HCT116 (cell line): Measurements from ENCODE around the gene CHAMP1. TPM values are rescaled to one million over a fixed set of nuclear protein-coding genes. Genes with fewer than 3 reads are reported as not detected.

Source experiments
- ATAC-seq: fragments of 200-7000 bp; cut with Tn5 transposase; 2 replicates; pipeline ENCODE4 v1.9.1; 2020; ENCODE audit warnings: mild to moderate bottlenecking, moderate library complexity
- BruUV-seq: library from RNA; stranded (reverse); fragments of 400-500 nt; replicated peaks from 2 replicates; lab custom pipeline; 2021; lab: Mats Ljungman, UMichigan
- CTCF ChIA-PET: fragments of 300-600 bp; sonication (Branson Sonifier 250); formaldehyde crosslinking; loops from one replicate; lab custom pipeline; 2021; ENCODE audit warnings: antibody characterized with exemption; lab: Charles Lee
- POLR2A ChIA-PET: fragments of 300-600, 350-600 bp; sonication (Branson Sonifier 250); formaldehyde crosslinking; loops from one replicate; lab custom pipeline; 2021; ENCODE audit warnings: antibody characterized with exemption; lab: Charles Lee
- RAD21 ChIA-PET, 2 experiments: fragments of 300-600 bp; sonication (Branson Sonifier 250); formaldehyde crosslinking; loops; one replicate each; lab custom pipeline; 2023; ENCODE audit warnings: low total read pairs in 2 of 2; ENCODE audit not compliant: uncharacterized antibody in 2 of 2, unreplicated experiment in 2 of 2, low non-redundant PET in 1 of 2; lab: Charles Lee
- DNase-seq: peaks from one replicate; pipeline ENCODE4 v3.0.0-alpha.2; 2010; ENCODE audit warnings: low read depth, low spot score
- H2AFZ ChIP-seq: fragments of 200-600 bp; shearing (Covaris generic), sonication (generic); 2 replicates; pipeline ENCODE4 v1.6.1; 2017; ENCODE audit warnings: low read depth, mixed run types, mixed read lengths, antibody characterized with exemption, low read length; ENCODE audit not compliant: poor library complexity, severe bottlenecking
- H3K27ac ChIP-seq: 2 replicates; pipeline ENCODE4 v1.5.1; 2012; ENCODE audit warnings: low read depth, low read length
- H3K27me3 ChIP-seq: fragments of 200-600 bp; sonication (generic); 2 replicates; pipeline ENCODE4 v1.6.1; 2016; ENCODE audit warnings: mixed run types, low read length, mixed read lengths; ENCODE audit not compliant: insufficient read depth
- H3K36me3 ChIP-seq, 2 experiments: fragments of 200-500 bp in 1 of 2; fragments of 200-600 bp in 1 of 2; sonication (Bioruptor generic) in 1 of 2; sonication (generic) in 1 of 2; 2 replicates each; pipeline versions ENCODE4 v1.5.1 to v1.6.1; 2014 to 2016; ENCODE audit warnings: low read length in 2 of 2, inconsistent platforms in 1 of 2, mixed read lengths in 1 of 2, mixed run types in 1 of 2; ENCODE audit not compliant: insufficient read depth in 2 of 2, control insufficient read depth in 1 of 2
- H3K4me1 ChIP-seq, 2 experiments: fragments of 200-600 bp in 1 of 2; sonication (generic) in 1 of 2; 2 replicates each; pipeline versions ENCODE4 v1.5.1 to v1.6.1; 2012 to 2017; ENCODE audit warnings: low read length in 2 of 2, inconsistent platforms in 1 of 2, mild to moderate bottlenecking in 1 of 2, mixed read lengths in 1 of 2, mixed run types in 1 of 2, moderate library complexity in 1 of 2; ENCODE audit not compliant: insufficient read depth in 2 of 2, control insufficient read depth in 1 of 2
- H3K4me2 ChIP-seq: fragments of 200-600 bp; sonication (generic); 2 replicates; pipeline ENCODE4 v1.6.1; 2017; ENCODE audit warnings: mixed run types, low read length, mixed read lengths
- H3K4me3 ChIP-seq, 2 experiments: fragments of 200-600 bp in 1 of 2; sonication (generic) in 1 of 2; replicated peaks in 1 of 2; 2 replicates each; pipeline ENCODE4 v1.5.1; 2011 to 2016; ENCODE audit warnings: low read length in 2 of 2, control low read depth in 1 of 2, low read depth in 1 of 2, mild to moderate bottlenecking in 1 of 2, mixed read lengths in 1 of 2, mixed run types in 1 of 2
- H3K79me2 ChIP-seq: fragments of 200-600 bp; sonication (generic); 2 replicates; pipeline ENCODE4 v1.6.1; 2017; ENCODE audit warnings: mild to moderate bottlenecking, mixed run types, low read length, moderate library complexity, mixed read lengths; ENCODE audit not compliant: insufficient read depth
- H3K9ac ChIP-seq: fragments of 200-600 bp; sonication (generic); 2 replicates; pipeline ENCODE4 v1.6.1; 2016; ENCODE audit warnings: low read length, mixed read lengths
- H3K9me2 ChIP-seq: fragments of 200-600 bp; sonication (generic), shearing (Covaris generic); 2 replicates; pipeline ENCODE4 v1.6.1; 2017; ENCODE audit warnings: mixed run types, mild to moderate bottlenecking, moderate library complexity; ENCODE audit not compliant: insufficient read depth
- H3K9me3 ChIP-seq, 2 experiments: fragments of 200-500 bp in 1 of 2; fragments of 200-600 bp in 1 of 2; sonication (Bioruptor generic) in 1 of 2; sonication (generic) in 1 of 2; 2 replicates each; pipeline ENCODE4 v1.6.1; 2014 to 2017; ENCODE audit warnings: low read length in 2 of 2, mixed read lengths in 2 of 2, inconsistent platforms in 1 of 2, low read depth in 1 of 2, mild to moderate bottlenecking in 1 of 2, mixed run types in 1 of 2, moderate library complexity in 1 of 2; ENCODE audit not compliant: control insufficient read depth in 1 of 2, insufficient read depth in 1 of 2
- H4K20me1 ChIP-seq: fragments of 200-600 bp; sonication (generic), shearing (Covaris generic); 2 replicates; pipeline ENCODE4 v1.6.1; 2017; ENCODE audit warnings: mixed run types, mild to moderate bottlenecking, moderate library complexity; ENCODE audit not compliant: insufficient read depth
- CBX3 ChIP-seq: IDR thresholded peaks from 2 replicates; pipeline ENCODE4 v1.6.1; 2012; ENCODE audit warnings: low read depth
- CEBPB ChIP-seq: IDR thresholded peaks from 2 replicates; pipeline ENCODE4 v1.6.1; 2012; ENCODE audit warnings: low read depth
- EGR1 ChIP-seq: IDR thresholded peaks from 2 replicates; pipeline ENCODE4 v1.6.1; 2012; ENCODE audit warnings: low read depth
- ELF1 ChIP-seq: IDR thresholded peaks from 2 replicates; pipeline ENCODE4 v1.6.1; 2012; ENCODE audit warnings: low read depth, borderline replicate concordance
- EZH2phosphoT487 ChIP-seq: fragments of 200-600 bp; IDR thresholded peaks from 2 replicates; pipeline ENCODE4 v1.6.1; 2018; ENCODE audit warnings: antibody characterized with exemption, borderline replicate concordance
- FOSL1 ChIP-seq: IDR thresholded peaks from 2 replicates; pipeline ENCODE4 v1.6.1; 2012; ENCODE audit warnings: low read depth
- JUND ChIP-seq: IDR thresholded peaks from 2 replicates; pipeline ENCODE4 v1.6.1; 2012
- POLR2A ChIP-seq: IDR thresholded peaks from 2 replicates; pipeline ENCODE4 v1.7.0; 2011; ENCODE audit warnings: borderline replicate concordance; ENCODE audit not compliant: insufficient read depth, insufficient read length; ENCODE audit errors: extremely low read depth
- POLR2AphosphoS5 ChIP-seq: IDR thresholded peaks from 2 replicates; pipeline ENCODE4 v1.6.1; 2011; ENCODE audit warnings: mild to moderate bottlenecking, low read depth, low read length, moderate library complexity
- RAD21 ChIP-seq: IDR thresholded peaks from 2 replicates; pipeline ENCODE4 v1.6.1; 2012; ENCODE audit warnings: low read depth, mild to moderate bottlenecking
- SIN3A ChIP-seq: IDR thresholded peaks from 2 replicates; pipeline ENCODE4 v1.6.1; 2012; ENCODE audit warnings: low read depth
- SP1 ChIP-seq: IDR thresholded peaks from 2 replicates; pipeline ENCODE4 v1.6.1; 2012; ENCODE audit warnings: low read depth
- SRF ChIP-seq: IDR thresholded peaks from 2 replicates; pipeline ENCODE4 v1.6.1; 2012; ENCODE audit warnings: low read depth
- TCF7L2 ChIP-seq: IDR thresholded peaks from 2 replicates; pipeline ENCODE4 v1.7.0; 2011; ENCODE audit warnings: borderline replicate concordance, inconsistent platforms; ENCODE audit not compliant: insufficient read depth, insufficient read length; ENCODE audit errors: extremely low read depth
- ZFX ChIP-seq: fragments of 450-650 bp; IDR thresholded peaks from 2 replicates; pipeline ENCODE4 v1.6.1; 2017
- intact Hi-C: fragments of 100-400 bp; cut with micrococcal nuclease; formaldehyde crosslinking; loops from 2 replicates; pipeline ENCODE4 v1.10.0; 2022
- total RNA-seq: library from RNA; stranded (reverse); gene quantifications from one replicate; pipeline ENCODE4 v1.2.1, GENCODE V29; 2021; ENCODE audit not compliant: unreplicated experiment
- TF ChIP-seq, protein P1 (sequence below): IDR thresholded peaks from 2 replicates; pipeline ENCODE4 v1.6.1; 2012; ENCODE audit warnings: low read depth
- TF ChIP-seq, protein P2 (sequence below), 3 experiments: fragments of 200-600 bp in 1 of 3; sonication (generic) in 1 of 3; IDR thresholded peaks in 2 of 3; conservative IDR thresholded peaks in 1 of 3; 2 replicates each; pipeline ENCODE4 v1.5.1; 2012 to 2017; ENCODE audit warnings: low read depth in 2 of 3, low read length in 2 of 3, antibody characterized with exemption in 1 of 3, borderline replicate concordance in 1 of 3, control low read depth in 1 of 3, mild to moderate bottlenecking in 1 of 3, mixed read lengths in 1 of 3, mixed run types in 1 of 3, moderate library complexity in 1 of 3; ENCODE audit not compliant: insufficient read depth in 1 of 3
- TF ChIP-seq, protein P3 (sequence below): IDR thresholded peaks from 2 replicates; pipeline ENCODE4 v1.6.1; 2012
- TF ChIP-seq, protein P4 (sequence below): IDR thresholded peaks from 2 replicates; pipeline ENCODE4 v1.6.1; 2011; ENCODE audit warnings: mild to moderate bottlenecking, low read length, moderate library complexity; ENCODE audit not compliant: insufficient replicate concordance; ENCODE audit errors: extremely low read depth

The CHAMP1 gene
- total RNA-seq, 1 experiment from 2014 or later, result 31.5 TPM

DNA sequence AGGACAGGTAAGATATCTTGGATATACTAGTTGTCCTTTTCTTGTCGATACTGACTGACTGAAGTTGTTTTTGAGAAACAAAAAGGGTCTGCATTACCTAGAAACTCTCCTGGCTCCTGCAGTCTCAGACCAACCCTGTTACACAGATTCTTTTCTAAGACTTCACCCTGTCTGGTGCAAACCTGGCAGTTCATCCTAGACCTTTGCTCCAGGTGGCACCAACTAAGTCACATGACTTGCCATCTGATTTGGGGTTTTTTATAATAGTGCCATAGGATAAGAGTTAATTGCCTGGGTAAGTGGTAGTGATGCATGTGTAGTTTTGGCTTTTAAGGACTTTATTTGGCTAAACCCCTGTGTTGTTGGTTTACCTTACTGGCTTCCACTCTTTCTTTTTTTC lies 14.3 kb downstream of the CHAMP1 start (continued):
- TF ChIP-seq, protein P1, sequence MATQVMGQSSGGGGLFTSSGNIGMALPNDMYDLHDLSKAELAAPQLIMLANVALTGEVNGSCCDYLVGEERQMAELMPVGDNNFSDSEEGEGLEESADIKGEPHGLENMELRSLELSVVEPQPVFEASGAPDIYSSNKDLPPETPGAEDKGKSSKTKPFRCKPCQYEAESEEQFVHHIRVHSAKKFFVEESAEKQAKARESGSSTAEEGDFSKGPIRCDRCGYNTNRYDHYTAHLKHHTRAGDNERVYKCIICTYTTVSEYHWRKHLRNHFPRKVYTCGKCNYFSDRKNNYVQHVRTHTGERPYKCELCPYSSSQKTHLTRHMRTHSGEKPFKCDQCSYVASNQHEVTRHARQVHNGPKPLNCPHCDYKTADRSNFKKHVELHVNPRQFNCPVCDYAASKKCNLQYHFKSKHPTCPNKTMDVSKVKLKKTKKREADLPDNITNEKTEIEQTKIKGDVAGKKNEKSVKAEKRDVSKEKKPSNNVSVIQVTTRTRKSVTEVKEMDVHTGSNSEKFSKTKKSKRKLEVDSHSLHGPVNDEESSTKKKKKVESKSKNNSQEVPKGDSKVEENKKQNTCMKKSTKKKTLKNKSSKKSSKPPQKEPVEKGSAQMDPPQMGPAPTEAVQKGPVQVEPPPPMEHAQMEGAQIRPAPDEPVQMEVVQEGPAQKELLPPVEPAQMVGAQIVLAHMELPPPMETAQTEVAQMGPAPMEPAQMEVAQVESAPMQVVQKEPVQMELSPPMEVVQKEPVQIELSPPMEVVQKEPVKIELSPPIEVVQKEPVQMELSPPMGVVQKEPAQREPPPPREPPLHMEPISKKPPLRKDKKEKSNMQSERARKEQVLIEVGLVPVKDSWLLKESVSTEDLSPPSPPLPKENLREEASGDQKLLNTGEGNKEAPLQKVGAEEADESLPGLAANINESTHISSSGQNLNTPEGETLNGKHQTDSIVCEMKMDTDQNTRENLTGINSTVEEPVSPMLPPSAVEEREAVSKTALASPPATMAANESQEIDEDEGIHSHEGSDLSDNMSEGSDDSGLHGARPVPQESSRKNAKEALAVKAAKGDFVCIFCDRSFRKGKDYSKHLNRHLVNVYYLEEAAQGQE, result no peak
- TF ChIP-seq SIN3A, result no peak
- no peak for TF ChIP-seq CBX3
- TF ChIP-seq POLR2A, result no peak
- TF ChIP-seq, all 23 proteins: peak for 0

DNA sequence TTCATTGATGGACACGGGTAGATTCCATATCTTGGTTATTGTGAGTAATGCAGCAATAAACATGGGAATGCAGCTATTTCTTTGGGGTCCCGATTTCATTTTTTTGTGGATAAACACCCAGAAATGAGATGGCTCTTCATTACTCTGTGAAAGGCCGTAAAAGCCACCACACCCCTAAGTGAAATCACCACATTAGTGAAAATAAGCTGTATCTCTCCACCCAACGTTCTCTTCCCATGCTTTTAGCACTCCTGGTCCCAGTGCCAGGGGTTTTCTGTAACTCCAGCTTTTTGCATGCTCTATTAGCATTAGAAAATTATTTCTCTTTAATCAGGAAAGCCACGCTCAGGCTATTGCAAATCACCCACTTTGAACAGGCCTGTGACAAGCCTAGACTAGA lies 15.8 kb downstream of the CHAMP1 start:
- ChIA-PET RAD21 (no interaction called here), CTCF (no interaction called here), POLR2A (no interaction called here)
- BruUV-seq, result no TSS peak
- Histone ChIP-seq H3K27me3 (no peaks in the 10 kb centered on the region), H4K20me1 (0 out of 2 replicates have a peak, but pooled peaks cover 8% of the 10 kb centered on the region), H3K9ac (no peak overlapping the region), H3K27ac (no peak overlapping the region), H3K4me1 (no peaks in the 10 kb centered on the region), H3K4me2 (no peak overlapping the region), H3K9me3 (no peaks in the 10 kb centered on the region), H3K9me2 (no peaks in the 10 kb centered on the region), H3K79me2 (peaks cover 14% of the 10 kb centered on the region; the same call in 1 of the 2 replicates), H2AFZ (no peak overlapping the region), H3K36me3 (peaks cover 14 to 18% of the 10 kb centered on the region in 2 experiments; a peak in 3 of 4 replicates), H3K4me3 (no peak overlapping the region)
- intact Hi-C loops, result no loop called here
- DNase-seq, result no peak
- no peak for ATAC-seq
- TF ChIP-seq FOSL1, result no peak
- TF ChIP-seq ZFX, result no peak
- TF ChIP-seq, protein P2, sequence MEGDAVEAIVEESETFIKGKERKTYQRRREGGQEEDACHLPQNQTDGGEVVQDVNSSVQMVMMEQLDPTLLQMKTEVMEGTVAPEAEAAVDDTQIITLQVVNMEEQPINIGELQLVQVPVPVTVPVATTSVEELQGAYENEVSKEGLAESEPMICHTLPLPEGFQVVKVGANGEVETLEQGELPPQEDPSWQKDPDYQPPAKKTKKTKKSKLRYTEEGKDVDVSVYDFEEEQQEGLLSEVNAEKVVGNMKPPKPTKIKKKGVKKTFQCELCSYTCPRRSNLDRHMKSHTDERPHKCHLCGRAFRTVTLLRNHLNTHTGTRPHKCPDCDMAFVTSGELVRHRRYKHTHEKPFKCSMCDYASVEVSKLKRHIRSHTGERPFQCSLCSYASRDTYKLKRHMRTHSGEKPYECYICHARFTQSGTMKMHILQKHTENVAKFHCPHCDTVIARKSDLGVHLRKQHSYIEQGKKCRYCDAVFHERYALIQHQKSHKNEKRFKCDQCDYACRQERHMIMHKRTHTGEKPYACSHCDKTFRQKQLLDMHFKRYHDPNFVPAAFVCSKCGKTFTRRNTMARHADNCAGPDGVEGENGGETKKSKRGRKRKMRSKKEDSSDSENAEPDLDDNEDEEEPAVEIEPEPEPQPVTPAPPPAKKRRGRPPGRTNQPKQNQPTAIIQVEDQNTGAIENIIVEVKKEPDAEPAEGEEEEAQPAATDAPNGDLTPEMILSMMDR (IDR thresholded peaks at IDR 0.05 in 2 of 3, conservative IDR thresholded peaks at IDR 0.05 in 1 of 3; ENCODE audit: borderline replicate concordance in 1 of 3, insufficient read depth in 1 of 3, low read depth in 2 of 3, low read length in 2 of 3), result no peak
- no peak for TF ChIP-seq RAD21
- TF ChIP-seq EGR1, result no peak
- no peak for TF ChIP-seq POLR2AphosphoS5
- no peak for TF ChIP-seq CEBPB
- TF ChIP-seq CBX3, result no peak
- no peak for TF ChIP-seq EZH2phosphoT487
- TF ChIP-seq, protein P3, sequence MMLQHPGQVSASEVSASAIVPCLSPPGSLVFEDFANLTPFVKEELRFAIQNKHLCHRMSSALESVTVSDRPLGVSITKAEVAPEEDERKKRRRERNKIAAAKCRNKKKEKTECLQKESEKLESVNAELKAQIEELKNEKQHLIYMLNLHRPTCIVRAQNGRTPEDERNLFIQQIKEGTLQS, result no peak
- no peak for TF ChIP-seq SRF
- TF ChIP-seq TCF7L2, result no peak
- no peak for TF ChIP-seq ELF1
- no peak for TF ChIP-seq SP1
- TF ChIP-seq JUND, result no peak
- TF ChIP-seq, protein P4, sequence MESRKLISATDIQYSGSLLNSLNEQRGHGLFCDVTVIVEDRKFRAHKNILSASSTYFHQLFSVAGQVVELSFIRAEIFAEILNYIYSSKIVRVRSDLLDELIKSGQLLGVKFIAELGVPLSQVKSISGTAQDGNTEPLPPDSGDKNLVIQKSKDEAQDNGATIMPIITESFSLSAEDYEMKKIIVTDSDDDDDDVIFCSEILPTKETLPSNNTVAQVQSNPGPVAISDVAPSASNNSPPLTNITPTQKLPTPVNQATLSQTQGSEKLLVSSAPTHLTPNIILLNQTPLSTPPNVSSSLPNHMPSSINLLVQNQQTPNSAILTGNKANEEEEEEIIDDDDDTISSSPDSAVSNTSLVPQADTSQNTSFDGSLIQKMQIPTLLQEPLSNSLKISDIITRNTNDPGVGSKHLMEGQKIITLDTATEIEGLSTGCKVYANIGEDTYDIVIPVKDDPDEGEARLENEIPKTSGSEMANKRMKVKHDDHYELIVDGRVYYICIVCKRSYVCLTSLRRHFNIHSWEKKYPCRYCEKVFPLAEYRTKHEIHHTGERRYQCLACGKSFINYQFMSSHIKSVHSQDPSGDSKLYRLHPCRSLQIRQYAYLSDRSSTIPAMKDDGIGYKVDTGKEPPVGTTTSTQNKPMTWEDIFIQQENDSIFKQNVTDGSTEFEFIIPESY, result no peak
